HUES64 (cell line): ENCODE measurements around the gene DPYSL3.

Source experiments
- H3K27ac ChIP-seq: 2 replicates; pipeline ENCODE4 v1.7.0; 2013; ENCODE audit warnings: low read depth, low read length, inconsistent platforms
- H3K27me3 ChIP-seq: 2 replicates; pipeline ENCODE4 v1.6.1; 2013; ENCODE audit warnings: mild to moderate bottlenecking, low read length; ENCODE audit not compliant: insufficient read depth
- H3K36me3 ChIP-seq: 2 replicates; pipeline ENCODE4 v1.6.1; 2013; ENCODE audit warnings: mild to moderate bottlenecking, low read length; ENCODE audit not compliant: insufficient read depth
- H3K4me1 ChIP-seq: 2 replicates; pipeline ENCODE4 v1.6.1; 2013; ENCODE audit warnings: mild to moderate bottlenecking, low read length, moderate library complexity; ENCODE audit not compliant: insufficient read depth
- H3K4me3 ChIP-seq: 2 replicates; pipeline ENCODE4 v1.5.1; 2013; ENCODE audit warnings: mild to moderate bottlenecking, low read length, moderate library complexity
- H3K9ac ChIP-seq: 2 replicates; pipeline ENCODE4 v1.6.1; 2013; ENCODE audit warnings: mild to moderate bottlenecking, low read depth, low read length
- H3K9me3 ChIP-seq: 2 replicates; pipeline ENCODE4 v1.6.1; 2013; ENCODE audit warnings: low read depth, low read length; ENCODE audit not compliant: insufficient read depth
- WGBS: fragments of 150-250, 120-280 bp; methylation state at CpG from one replicate; pipeline ENCODE4 v1.1.7; 2013; ENCODE audit warnings: missing lambda C conversion rate; 5-methylcytosine and 5-hydroxymethylcytosine counted together

DPYSL3 gene

DNA sequence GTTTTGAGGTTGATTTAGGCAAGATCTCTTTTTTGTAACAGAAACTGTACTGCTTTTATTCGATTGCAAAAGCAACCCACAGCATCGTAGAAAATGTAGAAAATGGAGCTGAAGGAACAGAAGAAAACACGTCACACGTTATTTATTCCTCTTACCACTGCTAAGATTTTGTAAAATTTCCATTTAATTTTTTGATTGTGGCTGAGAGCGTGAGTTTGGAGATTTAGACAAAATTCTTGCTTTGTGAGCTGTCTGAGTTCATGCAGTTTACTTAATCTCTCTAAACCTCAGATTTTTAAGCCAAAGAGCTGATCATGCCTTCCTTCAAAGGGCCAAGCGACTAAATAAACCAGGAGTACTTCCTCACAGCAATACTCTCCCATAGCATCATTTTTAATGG, 24.8 kb downstream of the DPYSL3 start:
- peaks cover 64% of the 10 kb centered on the region for H3K4me1 ChIP-seq
- no peaks in the 10 kb centered on the region for H3K27me3 ChIP-seq
- no peak overlapping the region for H3K4me3 ChIP-seq
- no peaks in the 10 kb centered on the region for H3K36me3 ChIP-seq
- WGBS: 94% methylated on average over 6 of the region's 6 CpGs
- H3K9ac ChIP-seq: no peak overlapping the region
- H3K27ac ChIP-seq: no peak overlapping the region
- no peaks in the 10 kb centered on the region for H3K9me3 ChIP-seq

DNA sequence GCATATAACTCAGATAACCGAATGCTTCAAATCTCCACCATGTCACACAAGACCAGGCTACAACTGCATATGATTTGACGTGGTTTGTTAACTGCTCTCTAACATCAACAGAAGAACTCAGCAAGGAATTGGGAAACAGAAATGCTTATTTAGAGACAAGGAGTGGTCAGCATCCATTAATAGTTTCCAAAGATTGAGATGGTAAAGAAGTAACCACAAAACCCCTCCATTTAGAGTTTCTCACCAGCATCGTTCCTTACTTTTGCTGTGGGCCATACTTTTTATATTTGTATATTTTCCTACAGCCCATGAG, 25.2 kb downstream of the DPYSL3 start:
- peaks cover 66% of the 10 kb centered on the region for H3K4me1 ChIP-seq
- WGBS: 89% methylated on average over 3 of the region's 3 CpGs
- H3K9me3 ChIP-seq: no peaks in the 10 kb centered on the region
- no peaks in the 10 kb centered on the region for H3K36me3 ChIP-seq
- peak overlapping the region; percentile 37; the same call in 1 of the 2 replicates for H3K27ac ChIP-seq
- no peak overlapping the region; the same call in 1 of the 2 replicates for H3K9ac ChIP-seq
- H3K27me3 ChIP-seq: no peaks in the 10 kb centered on the region
- no peak overlapping the region for H3K4me3 ChIP-seq

DNA sequence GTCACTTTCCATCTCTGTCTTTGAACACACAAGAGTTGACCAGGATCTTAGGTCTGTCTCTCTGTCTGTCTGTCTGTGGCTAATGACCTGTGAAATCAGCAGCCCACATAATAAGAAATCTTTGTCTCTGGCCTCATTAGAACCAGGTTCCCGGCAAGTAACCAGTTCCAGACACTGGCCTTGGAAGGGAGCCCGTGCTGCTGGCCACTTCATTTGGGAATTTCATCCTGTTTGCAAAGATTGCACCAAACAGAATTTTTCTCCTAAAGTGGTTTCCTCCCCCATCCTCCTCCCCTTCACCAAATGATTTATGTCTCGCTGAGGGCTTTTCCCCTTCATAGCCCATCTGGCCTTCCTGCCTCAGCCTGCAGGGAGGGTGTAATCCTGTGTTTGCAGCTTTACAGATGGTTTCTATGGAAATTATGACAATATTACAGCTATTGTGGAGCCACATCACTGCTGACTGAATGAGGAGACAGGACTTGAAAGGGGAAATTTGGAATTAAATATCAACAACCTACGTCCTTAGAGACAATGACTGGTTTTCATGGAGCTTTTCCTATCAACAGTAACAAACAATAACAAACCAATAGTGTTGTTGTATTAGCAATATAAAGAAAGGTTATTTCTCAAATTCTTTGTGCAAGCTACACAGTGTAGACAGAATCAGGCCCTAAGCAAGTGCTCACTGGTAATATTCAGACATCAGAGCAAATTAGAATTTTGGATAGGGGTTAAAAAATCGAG, 25.7 kb downstream of the DPYSL3 start:
- WGBS: 86% methylated on average over 4 of the region's 5 CpGs

DNA sequence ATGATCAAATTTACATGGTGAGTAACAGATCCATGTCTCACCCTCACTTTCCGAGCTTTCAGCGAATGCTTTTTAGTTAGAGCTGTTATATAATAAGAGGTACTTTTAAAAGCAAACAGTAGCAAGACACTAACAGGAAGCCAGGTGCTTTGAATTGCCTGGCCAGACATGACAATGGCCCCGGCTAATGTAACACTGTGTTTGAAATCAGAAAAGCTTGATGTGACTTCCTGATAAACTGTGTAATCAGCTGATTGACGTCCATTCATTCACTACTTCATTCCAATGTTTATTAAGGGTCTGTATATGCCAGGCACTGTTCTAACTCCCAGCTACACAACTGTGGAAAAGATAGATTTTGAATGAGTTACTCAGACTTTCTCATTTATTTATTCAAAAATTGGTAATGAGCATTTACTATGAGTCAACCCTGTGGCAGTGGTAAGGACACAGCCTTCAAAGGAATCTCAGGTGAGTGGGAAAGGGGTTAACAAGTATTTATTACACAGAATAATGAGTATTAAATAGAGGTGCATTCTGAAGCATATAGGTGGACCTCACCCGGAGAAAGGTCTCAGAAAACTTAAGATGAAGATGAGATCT, 26.6 kb downstream of the DPYSL3 start:
- H3K36me3 ChIP-seq: no peaks in the 10 kb centered on the region
- H3K27ac ChIP-seq: 0 out of 2 replicates have a peak overlapping the region, but pooled peaks have one; percentile 21
- no peaks in the 10 kb centered on the region for H3K27me3 ChIP-seq
- no peak overlapping the region for H3K9ac ChIP-seq
- no peaks in the 10 kb centered on the region for H3K9me3 ChIP-seq
- H3K4me3 ChIP-seq: no peak overlapping the region
- 90% methylated on average over 5 of the region's 5 CpGs for WGBS
- H3K4me1 ChIP-seq: peaks cover 72% of the 10 kb centered on the region

More for the DNA sequence above, 25.7 kb downstream of the DPYSL3 start:
- Histone ChIP-seq H3K36me3 (no peaks in the 10 kb centered on the region), H3K27ac (peak overlapping the region; percentile 37; the same call in 1 of the 2 replicates), H3K27me3 (no peaks in the 10 kb centered on the region), H3K4me1 (peaks cover 70% of the 10 kb centered on the region), H3K9ac (peak overlapping the region; percentile 23; the same call in 1 of the 2 replicates), H3K4me3 (no peak overlapping the region), H3K9me3 (no peaks in the 10 kb centered on the region)

DNA sequence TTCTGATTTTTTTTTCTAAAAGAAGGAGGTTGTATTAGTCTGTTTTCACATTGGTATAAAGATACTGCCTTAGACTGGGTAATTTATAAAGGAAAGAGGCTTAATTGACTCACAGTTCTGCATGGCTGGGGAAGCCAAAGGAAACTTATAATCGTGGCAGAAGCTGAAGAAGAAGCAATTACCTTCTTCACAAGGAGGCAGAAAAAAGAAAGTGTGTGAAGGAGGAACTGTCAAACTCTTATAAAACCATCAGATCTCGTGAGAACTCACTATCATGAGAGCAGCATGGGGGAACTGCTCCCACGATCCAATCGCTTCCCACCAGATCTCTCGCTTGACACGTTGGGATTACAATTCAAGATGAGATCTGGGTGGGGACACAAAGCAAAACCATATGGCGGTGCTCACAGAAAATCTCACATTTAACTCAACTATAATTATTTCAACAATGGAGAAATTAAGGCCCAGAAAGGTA, 27.1 kb downstream of the DPYSL3 start:
- Histone ChIP-seq H3K9ac (no peak overlapping the region), H3K27ac (0 out of 2 replicates have a peak overlapping the region, but pooled peaks have one; percentile 21)

DNA sequence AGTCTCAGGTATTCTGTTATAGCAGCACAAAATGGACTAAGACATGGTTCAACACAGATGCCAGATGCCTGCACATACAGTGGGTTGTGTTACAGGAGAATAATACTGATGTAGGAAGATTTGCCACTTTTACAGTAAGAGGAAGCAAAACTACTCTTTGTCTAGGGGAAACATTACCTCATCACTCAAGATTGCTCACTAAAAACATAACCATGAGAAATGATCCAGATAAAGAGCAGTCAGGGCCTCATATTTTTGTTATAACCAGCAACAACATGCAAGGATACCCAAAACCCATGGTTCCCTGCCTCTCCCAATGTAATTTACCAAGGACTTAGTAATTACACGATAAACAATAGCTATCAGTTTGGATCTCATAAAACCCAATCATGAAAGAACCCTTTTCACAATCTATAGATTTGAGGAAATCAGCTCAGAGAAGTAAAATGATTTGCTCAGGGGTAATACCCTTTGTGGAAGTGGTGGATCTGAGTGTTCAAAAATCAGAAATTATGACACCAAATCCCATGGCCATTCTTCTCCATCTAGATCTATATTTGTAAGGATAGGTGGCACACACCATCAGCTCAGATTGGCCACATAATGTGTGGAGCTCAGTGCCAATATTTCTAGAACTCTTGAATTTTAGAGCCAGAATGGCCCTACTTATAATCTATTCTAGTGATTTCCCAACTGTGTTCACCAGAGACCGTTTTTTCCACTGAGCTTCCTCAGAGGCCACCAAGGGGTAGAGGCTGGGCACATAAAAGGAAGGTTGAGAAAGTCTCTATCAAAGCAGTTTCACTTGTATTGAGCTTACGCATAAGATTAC, 27.8 kb downstream of the DPYSL3 start:
- Histone ChIP-seq H3K27me3 (no peaks in the 10 kb centered on the region), H3K27ac (no peak overlapping the region), H3K4me3 (no peak overlapping the region), H3K4me1 (peaks cover 63% of the 10 kb centered on the region), H3K9me3 (no peaks in the 10 kb centered on the region), H3K9ac (no peak overlapping the region), H3K36me3 (no peaks in the 10 kb centered on the region)
- 94% methylated on average over 3 of the region's 3 CpGs for WGBS

More for the DNA sequence above, 27.1 kb downstream of the DPYSL3 start:
- H3K36me3 ChIP-seq: no peaks in the 10 kb centered on the region
- no peaks in the 10 kb centered on the region for H3K9me3 ChIP-seq
- peaks cover 67% of the 10 kb centered on the region for H3K4me1 ChIP-seq
- no peak overlapping the region for H3K4me3 ChIP-seq
- 87% methylated on average over 6 of the region's 7 CpGs for WGBS
- no peaks in the 10 kb centered on the region for H3K27me3 ChIP-seq

DNA sequence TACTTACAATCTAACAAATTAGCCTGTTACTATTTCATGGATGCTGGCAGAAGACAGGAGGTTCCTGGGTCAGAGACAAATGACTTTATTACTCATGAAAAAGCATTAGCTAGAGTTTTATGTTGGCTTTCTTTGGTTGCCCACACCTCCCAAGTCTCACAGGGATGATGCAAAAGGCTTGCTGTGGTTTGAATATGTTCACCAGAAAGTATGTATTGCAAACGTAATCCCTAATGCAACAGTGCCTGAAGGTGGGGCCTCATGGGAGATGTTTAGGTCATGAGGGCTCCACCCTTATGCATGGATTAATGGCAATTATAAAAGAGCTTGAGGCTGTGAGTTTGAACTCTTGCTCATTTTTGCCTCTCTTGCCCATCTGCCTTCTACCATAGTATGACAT, 28.5 kb downstream of the DPYSL3 start:
- H3K27me3 ChIP-seq: no peaks in the 10 kb centered on the region
- no peak overlapping the region for H3K9ac ChIP-seq
- H3K27ac ChIP-seq: no peak overlapping the region
- WGBS: 97% methylated on average over 1 of the region's 1 CpG
- H3K4me3 ChIP-seq: no peak overlapping the region
- peaks cover 63% of the 10 kb centered on the region for H3K4me1 ChIP-seq
- no peaks in the 10 kb centered on the region for H3K36me3 ChIP-seq
- H3K9me3 ChIP-seq: no peaks in the 10 kb centered on the region

DNA sequence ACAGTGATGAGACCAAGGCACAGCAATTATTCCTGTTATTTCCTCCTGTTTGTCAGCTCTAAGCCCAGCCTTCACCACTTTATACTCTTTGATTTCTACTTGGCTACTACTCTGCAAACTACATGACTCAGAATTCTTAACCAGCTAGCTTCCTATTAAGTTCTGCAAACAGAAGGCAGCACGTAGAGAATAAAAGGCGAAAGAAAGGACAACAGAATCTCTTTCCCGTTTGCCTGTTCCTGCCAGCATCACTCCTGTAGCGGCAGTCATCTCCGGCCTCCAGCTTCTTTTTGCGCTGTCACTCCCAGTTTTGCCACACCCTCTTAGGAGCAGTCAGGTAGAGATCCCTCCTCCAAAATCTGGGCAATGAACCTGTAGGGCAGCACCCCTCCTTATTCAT, 29.9 kb downstream of the DPYSL3 start:
- no peak overlapping the region for H3K4me3 ChIP-seq
- 83% methylated on average over 6 of the region's 6 CpGs for WGBS
- H3K4me1 ChIP-seq: peaks cover 65% of the 10 kb centered on the region
- no peaks in the 10 kb centered on the region for H3K36me3 ChIP-seq
- H3K9ac ChIP-seq: no peak overlapping the region
- H3K27me3 ChIP-seq: no peaks in the 10 kb centered on the region
- no peaks in the 10 kb centered on the region for H3K9me3 ChIP-seq
- H3K27ac ChIP-seq: no peak overlapping the region

DNA sequence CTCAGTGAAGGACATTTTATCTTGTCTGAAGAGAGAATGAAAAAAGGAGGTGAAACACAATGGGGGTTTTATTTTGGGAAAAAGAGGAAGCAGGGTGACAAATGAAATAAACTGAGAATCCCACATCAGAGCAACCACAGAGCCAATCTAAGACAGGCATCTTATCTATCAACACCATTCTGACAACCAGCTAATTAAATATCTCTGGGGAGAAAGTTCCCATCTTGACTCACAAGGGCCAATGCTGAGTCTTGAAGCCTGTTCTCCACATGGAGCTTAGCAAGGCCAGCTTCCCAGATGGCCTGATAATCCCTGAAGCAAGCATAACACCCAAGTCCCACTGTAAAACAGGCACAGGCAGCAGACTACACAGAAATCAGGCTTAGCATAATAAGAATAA, 30.4 kb downstream of the DPYSL3 start:
- Histone ChIP-seq H3K27me3 (no peaks in the 10 kb centered on the region), H3K36me3 (no peaks in the 10 kb centered on the region), H3K9me3 (no peaks in the 10 kb centered on the region), H3K4me3 (no peak overlapping the region), H3K9ac (no peak overlapping the region), H3K27ac (no peak overlapping the region), H3K4me1 (peaks cover 65% of the 10 kb centered on the region)

DNA sequence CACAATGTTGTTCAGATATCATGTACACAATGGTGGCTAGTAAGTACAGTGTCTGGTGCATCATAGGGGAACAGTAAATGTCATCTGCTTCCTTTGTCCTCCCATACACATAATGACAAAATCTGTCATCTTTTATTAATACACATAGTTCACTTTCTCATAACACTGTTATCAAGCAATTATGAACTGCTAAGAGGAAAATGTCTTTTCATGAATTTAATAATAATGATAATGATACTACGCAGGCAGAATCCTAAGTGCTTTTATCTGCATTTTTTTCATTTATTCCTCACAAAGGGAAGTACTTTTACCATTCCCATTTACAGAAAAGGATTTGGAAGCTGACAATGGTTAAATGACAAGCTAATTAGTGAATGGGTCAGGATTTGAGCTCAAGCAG, 35.7 kb downstream of the DPYSL3 start:
- H3K27me3 ChIP-seq: no peaks in the 10 kb centered on the region
- H3K4me3 ChIP-seq: no peak overlapping the region
- no peak overlapping the region for H3K9ac ChIP-seq
- no CpG with 5 or more reads among the region's 1 CpG for whole genome bisulfite sequencing
- peaks cover 50% of the 10 kb centered on the region for H3K4me1 ChIP-seq
- H3K36me3 ChIP-seq: no peaks in the 10 kb centered on the region; the same call in 1 of the 2 replicates
- H3K9me3 ChIP-seq: no peaks in the 10 kb centered on the region
- no peak overlapping the region for H3K27ac ChIP-seq
